BJ (cell line): Measurements from ENCODE around the gene ARHGAP33. TPM values are rescaled to one million over a fixed set of nuclear protein-coding genes. Genes with fewer than 3 reads are reported as not detected.

Experiments used
- CTCF ChIA-PET: fragments of 350-600 bp; formaldehyde crosslinking; extraction: SDS; loops from one replicate; lab custom pipeline; 2021; ENCODE audit warnings: antibody characterized with exemption, inconsistent platforms; lab: Yijun Ruan, JAX
- POLR2A ChIA-PET: fragments of 300-600 bp; sonication (Branson Sonifier 250); formaldehyde crosslinking; extraction: SDS; loops from one replicate; lab custom pipeline; 2021; ENCODE audit warnings: antibody characterized with exemption; lab: Charles Lee
- DNase-seq: peaks from one replicate; pipeline ENCODE4 v3.0.0-alpha.2; 2011; ENCODE audit warnings: low read depth
- H3K27me3 ChIP-seq: 2 replicates; pipeline ENCODE4 v1.6.0; 2011; ENCODE audit warnings: low read length; ENCODE audit not compliant: control insufficient read depth, insufficient read depth
- H3K36me3 ChIP-seq: 2 replicates; pipeline ENCODE4 v1.5.1; 2011; ENCODE audit warnings: low read length; ENCODE audit not compliant: control insufficient read depth, insufficient read depth
- H3K4me3 ChIP-seq: 2 replicates; pipeline ENCODE4 v1.5.1; 2011; ENCODE audit warnings: low read depth, mild to moderate bottlenecking, control low read depth, low read length
- polyA plus RNA-seq: library from polyadenylated mRNA; depleted of rRNA; stranded (reverse); fragments of >200 nt; gene quantifications from 2 replicates; pipeline ENCODE4 v1.2.3, GENCODE V29; 2011
- TF ChIP-seq, protein P1 (sequence below): IDR thresholded peaks from 2 replicates; pipeline ENCODE4 v1.5.1; 2011; ENCODE audit warnings: low read depth, mild to moderate bottlenecking, control low read depth, inconsistent platforms, low read length, moderate library complexity; ENCODE audit not compliant: insufficient read depth

Gene ARHGAP33
- polyA plus RNA-seq, 1 experiment, result 3.6 TPM

DNA sequence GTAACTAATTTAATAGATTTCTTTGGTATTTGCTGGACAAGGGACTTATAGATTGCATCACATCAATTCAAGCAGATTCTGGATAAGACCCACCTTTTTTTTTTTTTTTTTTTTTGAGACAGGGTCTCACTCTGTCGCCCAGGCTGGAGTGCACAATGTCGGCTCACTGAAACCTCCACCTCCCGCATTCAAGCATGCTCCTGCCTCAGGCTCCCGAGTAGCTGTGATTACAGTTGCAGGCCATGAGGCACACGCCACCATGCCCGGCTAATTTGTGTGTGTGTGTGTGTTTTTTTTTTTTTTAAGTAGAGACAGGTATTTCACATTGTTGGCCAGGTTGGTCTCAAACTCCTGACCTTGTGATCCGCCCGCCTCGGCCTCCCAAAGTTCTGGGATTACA lies 41.5 kb downstream of the ARHGAP33 start:
- POLR2A ChIA-PET, result no interaction called here
- no peak overlapping the region for H3K4me3 ChIP-seq
- TF ChIP-seq, protein P1, sequence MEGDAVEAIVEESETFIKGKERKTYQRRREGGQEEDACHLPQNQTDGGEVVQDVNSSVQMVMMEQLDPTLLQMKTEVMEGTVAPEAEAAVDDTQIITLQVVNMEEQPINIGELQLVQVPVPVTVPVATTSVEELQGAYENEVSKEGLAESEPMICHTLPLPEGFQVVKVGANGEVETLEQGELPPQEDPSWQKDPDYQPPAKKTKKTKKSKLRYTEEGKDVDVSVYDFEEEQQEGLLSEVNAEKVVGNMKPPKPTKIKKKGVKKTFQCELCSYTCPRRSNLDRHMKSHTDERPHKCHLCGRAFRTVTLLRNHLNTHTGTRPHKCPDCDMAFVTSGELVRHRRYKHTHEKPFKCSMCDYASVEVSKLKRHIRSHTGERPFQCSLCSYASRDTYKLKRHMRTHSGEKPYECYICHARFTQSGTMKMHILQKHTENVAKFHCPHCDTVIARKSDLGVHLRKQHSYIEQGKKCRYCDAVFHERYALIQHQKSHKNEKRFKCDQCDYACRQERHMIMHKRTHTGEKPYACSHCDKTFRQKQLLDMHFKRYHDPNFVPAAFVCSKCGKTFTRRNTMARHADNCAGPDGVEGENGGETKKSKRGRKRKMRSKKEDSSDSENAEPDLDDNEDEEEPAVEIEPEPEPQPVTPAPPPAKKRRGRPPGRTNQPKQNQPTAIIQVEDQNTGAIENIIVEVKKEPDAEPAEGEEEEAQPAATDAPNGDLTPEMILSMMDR, result no peak
- no peaks in the 10 kb centered on the region for H3K36me3 ChIP-seq
- CTCF ChIA-PET, result interaction anchor here (0.8 to 2.2 kb wide), 3 partner anchors 13 to 114 kb away, joined by 3 to 6 read pairs (median 3); no protein-coding TSS in a partner anchor
- DNase-seq, result no peak
- H3K27me3 ChIP-seq, result peaks cover 1% of the 10 kb centered on the region; the same call in 1 of the 2 replicates

GRCh38 chr19:35818445-35818844 lies 43.1 kb downstream of the ARHGAP33 start:
- no peak overlapping the region for H3K4me3 ChIP-seq
- peaks cover 1% of the 10 kb centered on the region; the same call in 1 of the 2 replicates for H3K27me3 ChIP-seq
- ChIA-PET POLR2A (no interaction called here), CTCF (interaction anchor here (0.6 to 2.3 kb wide), 4 partner anchors 9 to 124 kb away, joined by 3 to 13 read pairs (median 8); no protein-coding TSS in a partner anchor)
- no peak for DNase-seq
- TF ChIP-seq, protein P1, result no peak
- H3K36me3 ChIP-seq, result no peaks in the 10 kb centered on the region

DNA sequence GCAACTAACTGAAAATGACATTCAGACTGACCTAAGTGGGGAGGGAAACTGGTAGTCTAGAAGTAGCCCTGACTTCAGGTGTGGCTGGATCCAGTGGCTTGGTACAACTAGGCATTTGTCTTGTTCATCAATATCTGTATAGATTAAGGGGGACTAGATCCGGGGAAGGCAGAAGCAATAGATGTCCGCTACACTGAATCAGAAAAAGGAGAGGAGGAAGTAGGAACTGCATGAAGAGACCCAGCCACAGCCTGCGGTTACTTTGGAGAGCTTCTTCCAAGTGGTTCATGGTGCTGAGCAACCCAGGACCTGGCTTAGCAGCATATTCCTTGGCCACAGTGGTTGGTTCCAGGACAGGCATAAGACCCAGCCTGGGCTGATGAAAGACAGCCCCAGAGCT lies 47.2 kb downstream of the ARHGAP33 start:
- no peak for DNase-seq
- Histone ChIP-seq H3K36me3 (no peaks in the 10 kb centered on the region), H3K27me3 (no peaks in the 10 kb centered on the region; the same call in 1 of the 2 replicates), H3K4me3 (no peak overlapping the region)
- POLR2A ChIA-PET, result no interaction called here
- CTCF ChIA-PET, result interaction anchor here (0.9 kb wide), 1 partner anchor 130 kb away, joined by 4 read pairs; no protein-coding TSS in a partner anchor
- TF ChIP-seq, protein P1, result no peak

DNA sequence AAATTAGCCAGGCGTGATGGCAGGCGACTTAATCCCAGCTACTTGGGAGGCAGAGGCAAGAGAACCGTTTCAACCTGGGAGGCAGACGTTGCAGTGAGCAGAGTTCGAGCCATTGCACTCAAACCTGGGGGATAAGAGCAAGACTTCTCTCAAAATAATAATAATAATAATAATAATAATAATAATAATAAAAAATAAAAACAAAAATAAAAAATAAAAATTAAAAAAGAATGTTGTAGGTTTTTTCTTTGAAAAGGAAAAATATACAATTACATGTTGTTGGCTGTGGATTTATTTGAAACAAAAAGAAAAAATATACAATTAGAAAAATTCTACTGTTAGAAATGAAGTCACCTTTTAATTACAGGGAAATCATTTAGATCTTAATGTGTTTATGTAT lies 48.8 kb downstream of the ARHGAP33 start:
- no peak overlapping the region for H3K4me3 ChIP-seq
- ChIA-PET POLR2A (no interaction called here), CTCF (no interaction called here)
- TF ChIP-seq, protein P1, result no peak
- DNase-seq, result no peak
- no peaks in the 10 kb centered on the region for H3K36me3 ChIP-seq
- no peaks in the 10 kb centered on the region; the same call in 1 of the 2 replicates for H3K27me3 ChIP-seq

DNA sequence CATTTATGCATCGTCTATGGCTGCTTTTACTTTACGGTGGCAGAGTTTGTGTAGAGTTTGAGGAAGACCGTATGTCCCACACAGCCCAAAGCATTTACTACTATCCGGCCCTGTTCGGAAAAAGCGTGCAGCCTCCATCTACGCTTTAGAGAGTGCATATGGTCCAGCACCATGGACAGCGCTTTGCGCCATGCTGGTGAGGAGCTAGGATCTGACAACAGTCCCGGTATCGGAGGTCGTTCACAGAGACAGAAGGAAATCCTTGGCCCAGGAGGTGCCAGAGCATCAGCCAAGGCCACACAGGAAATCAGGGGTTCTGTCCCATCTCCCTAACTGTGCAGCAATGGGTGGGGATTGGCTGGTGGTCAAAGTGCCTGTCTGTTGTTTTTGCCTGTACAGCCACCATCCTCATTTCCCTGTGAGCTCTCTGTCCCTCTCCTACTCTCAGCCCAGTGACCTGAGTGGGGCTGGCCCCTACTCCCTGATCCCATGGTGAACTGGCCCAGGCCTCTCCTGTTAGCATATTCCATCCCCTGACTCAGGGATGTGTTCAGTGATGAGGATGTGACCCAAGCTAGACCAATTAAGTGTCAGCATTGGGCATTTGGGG lies 53.4 kb downstream of the ARHGAP33 start:
- TF ChIP-seq, protein P1, result no peak
- DNase-seq, result no peak
- Histone ChIP-seq H3K36me3 (no peaks in the 10 kb centered on the region), H3K27me3 (no peaks in the 10 kb centered on the region), H3K4me3 (no peak overlapping the region)
- ChIA-PET POLR2A (no interaction called here), CTCF (no interaction called here)
